GM12873 (cell line): ENCODE data around the gene CD52.

Experiments
- TF ChIP-seq, protein P1 (sequence below): IDR thresholded peaks from 2 replicates; pipeline ENCODE4 v1.5.1; 2012; ENCODE audit warnings: low read depth, mild to moderate bottlenecking, moderate library complexity, low read length, control low read depth; ENCODE audit not compliant: insufficient read depth; ENCODE audit errors: missing control alignments

CD52 gene

DNA sequence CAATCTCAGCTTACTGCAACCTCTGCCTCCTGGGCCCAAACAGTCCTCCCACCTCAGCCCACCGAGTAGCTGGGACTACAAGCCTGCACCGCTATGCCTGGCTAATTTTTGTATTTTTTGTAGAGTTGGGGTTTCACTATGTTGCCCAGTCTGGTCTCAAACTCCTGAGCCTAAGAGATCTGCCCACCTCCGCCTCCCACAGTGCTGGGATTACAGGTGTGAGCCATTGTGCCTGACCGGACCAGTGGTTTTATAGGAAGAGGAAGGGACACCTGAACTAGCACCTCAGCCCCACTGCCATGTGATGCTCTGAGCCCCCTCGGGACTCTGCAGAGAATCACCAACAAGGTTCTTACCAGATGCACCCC, 32.1 kb downstream of the CD52 start:
- TF ChIP-seq, protein P1, sequence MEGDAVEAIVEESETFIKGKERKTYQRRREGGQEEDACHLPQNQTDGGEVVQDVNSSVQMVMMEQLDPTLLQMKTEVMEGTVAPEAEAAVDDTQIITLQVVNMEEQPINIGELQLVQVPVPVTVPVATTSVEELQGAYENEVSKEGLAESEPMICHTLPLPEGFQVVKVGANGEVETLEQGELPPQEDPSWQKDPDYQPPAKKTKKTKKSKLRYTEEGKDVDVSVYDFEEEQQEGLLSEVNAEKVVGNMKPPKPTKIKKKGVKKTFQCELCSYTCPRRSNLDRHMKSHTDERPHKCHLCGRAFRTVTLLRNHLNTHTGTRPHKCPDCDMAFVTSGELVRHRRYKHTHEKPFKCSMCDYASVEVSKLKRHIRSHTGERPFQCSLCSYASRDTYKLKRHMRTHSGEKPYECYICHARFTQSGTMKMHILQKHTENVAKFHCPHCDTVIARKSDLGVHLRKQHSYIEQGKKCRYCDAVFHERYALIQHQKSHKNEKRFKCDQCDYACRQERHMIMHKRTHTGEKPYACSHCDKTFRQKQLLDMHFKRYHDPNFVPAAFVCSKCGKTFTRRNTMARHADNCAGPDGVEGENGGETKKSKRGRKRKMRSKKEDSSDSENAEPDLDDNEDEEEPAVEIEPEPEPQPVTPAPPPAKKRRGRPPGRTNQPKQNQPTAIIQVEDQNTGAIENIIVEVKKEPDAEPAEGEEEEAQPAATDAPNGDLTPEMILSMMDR = no peak

DNA sequence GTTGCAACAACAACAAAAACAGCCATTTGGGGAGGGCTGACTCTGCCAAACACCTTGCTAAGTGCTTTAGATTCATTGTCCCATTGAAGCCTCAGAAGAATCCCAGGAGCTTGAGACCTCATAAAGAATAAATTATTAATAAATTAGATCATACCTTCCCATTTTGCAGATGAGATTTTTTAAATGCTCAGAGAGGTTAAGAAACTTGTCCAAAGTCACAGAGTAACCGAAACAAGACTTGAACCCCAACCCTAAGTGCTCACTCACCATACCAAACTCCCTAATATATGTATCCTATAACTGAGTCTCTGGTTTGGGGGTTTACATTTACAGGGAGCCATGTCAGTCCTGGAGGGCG, 32.6 kb downstream of the CD52 start:
- TF ChIP-seq, protein P1 = no peak

DNA sequence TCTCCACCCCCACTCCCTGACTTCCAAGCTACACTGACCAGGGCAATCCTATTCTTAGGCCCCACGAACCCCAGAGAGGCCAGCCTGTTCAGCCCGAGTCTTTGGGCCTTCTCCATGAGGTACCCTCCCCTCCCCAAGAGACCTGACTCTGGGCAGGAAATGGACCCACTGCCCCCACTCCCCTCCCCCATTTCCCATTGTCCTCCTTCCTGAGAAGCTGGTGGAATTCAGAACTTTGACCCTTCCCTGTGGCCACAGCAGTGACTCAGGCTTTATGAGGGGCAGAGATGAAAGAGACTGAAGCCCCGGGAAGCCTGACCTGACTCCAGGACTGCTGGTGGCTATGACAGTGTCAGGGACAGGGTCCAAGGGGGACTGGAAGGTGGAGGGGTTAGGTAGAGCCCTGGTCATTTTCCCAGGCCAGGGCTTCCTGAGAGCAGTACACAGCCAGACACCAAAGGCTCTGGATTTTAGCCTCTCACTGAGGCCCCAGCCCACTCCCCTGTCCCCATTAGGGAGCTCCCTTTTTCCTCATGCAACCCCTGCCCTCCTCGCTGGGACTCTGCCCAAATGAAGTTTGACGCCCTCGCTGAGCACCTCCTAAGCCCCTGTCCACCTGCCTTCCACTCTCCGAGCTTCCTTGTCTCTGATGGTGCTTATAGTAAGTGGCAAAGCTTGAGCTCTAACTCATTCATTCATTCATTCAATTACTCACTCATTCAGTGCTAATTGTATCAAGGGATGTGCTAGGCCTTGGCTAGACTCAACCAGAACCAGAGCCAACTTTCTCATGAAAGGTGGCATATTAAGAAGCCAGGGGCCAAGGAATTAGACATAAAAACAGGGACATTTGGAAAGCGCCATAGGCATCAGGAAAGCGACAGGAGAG, 33.2 kb downstream of the CD52 start:
- TF ChIP-seq, protein P1 = no peak

DNA sequence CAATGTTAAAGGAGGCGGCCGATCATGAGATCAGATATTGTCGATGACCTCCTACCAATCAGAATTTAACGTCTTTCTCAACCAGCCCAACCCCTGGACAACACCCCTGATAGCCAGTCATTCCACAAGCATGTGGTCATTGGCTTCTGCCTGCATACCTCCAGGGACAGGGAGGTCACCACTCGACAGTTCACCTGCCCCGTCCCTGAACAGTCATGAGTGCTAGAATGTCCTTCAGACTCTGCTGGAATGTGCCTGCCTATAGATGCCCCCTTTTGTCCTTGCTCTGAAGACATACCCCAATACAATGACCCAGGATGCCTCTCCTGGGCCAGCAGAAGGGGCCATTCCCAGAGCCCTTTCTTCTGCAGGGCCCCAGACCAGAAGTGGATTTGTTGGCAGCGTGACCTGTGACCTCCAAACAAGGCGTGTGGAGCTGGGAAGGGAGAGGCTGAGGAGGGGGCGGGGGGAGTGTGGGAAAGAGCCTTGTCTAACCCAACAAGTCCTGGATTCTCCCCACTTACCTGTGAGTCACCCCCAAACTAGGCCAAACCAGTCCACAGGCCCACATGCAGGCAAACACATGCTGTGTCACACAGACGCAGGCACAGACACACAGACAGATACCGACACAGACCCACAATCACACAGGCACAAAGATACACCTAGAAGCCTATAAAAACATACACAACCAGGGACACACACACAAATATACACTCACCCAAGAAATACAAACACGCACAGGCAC, 34.0 kb downstream of the CD52 start:
- TF ChIP-seq, protein P1 = no peak

DNA sequence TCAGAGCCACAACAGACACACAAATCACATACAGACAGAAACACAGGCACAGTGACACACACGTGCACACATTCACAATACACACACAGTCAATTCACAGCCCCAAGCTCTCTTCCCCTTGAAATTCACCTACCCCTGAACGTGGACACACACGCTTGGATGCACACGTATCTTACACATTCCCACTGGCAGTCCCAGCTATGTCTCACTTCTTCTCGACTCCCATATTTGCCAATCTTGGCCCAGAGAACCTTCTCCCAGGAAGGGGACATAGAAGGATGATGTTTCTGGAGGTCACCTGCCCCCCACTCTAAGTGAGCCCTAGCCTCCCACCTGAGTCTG, 34.6 kb downstream of the CD52 start:
- TF ChIP-seq, protein P1 = no peak

DNA sequence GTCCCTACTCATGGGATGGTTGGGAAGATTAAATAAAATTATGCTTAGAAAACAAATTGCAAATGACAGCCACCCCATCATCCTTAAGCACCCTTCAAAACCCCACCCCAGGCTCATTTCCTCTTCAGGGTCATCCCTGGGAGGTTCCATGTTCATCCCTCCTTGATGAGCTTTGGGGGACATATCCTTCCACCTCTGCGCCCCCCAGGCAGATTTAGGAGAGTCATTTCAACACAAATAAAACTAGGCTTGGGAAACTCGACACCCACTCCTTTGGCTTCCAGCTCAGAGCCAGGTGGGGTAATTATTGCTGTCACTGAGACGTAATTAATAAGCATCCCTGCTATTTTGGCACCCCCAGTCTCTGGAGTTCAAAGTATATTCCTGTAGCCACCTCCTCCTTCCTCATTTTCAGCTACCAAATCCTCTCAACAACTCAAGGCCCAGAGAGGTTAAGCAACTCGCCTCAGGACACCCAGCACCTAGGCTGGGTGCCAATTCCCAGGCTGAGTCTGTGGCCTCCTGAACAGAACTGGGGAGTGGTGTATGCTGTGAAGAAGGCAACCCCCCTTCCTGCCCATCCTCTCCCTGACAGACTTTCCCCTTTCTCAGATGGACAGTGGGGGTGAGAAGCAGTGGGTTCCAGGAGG, 35.6 kb downstream of the CD52 start:
- TF ChIP-seq, protein P1 = no peak
